SU-DHL-6 (cell line): ENCODE results near the gene ETFBKMT.
"Not testable (repeated sequence)": the region's sequence is repeated elsewhere in the genome, so short reads cannot be mapped to it uniquely, and the experiment has no call there.

Experiments used
- H2AFZ ChIP-seq: fragments of 200-600 bp; sonication (generic); 2 replicates; pipeline ENCODE4 v1.6.1; 2014; ENCODE audit warnings: low read depth, mild to moderate bottlenecking, moderate library complexity, mixed read lengths, antibody characterized with exemption, low read length; ENCODE audit not compliant: severe bottlenecking
- H3F3A ChIP-seq: fragments of 200-600 bp; shearing (Covaris generic); 2 replicates; pipeline ENCODE4 v1.6.0; 2016; ENCODE audit warnings: antibody characterized with exemption, mild to moderate bottlenecking; ENCODE audit not compliant: insufficient read depth
- H3K27ac ChIP-seq: fragments of 200-600 bp; sonication (generic); 2 replicates; pipeline ENCODE4 v1.5.1; 2016; ENCODE audit warnings: low read depth, mild to moderate bottlenecking, low read length, moderate library complexity, mixed read lengths
- H3K27me3 ChIP-seq: fragments of 200-600 bp; sonication (generic), shearing (Covaris generic); 2 replicates; pipeline ENCODE4 v1.6.0; 2014; ENCODE audit warnings: mild to moderate bottlenecking, low read length
- H3K36me3 ChIP-seq: fragments of 200-600 bp; sonication (generic); 2 replicates; pipeline ENCODE4 v1.6.1; 2014; ENCODE audit warnings: mild to moderate bottlenecking, low read length, mixed read lengths
- H3K4me2 ChIP-seq: fragments of 300-600, 200-600 bp; shearing (Covaris generic), sonication (generic); 2 replicates; pipeline ENCODE4 v1.6.0; 2014; ENCODE audit warnings: low read length, low read depth, mild to moderate bottlenecking; ENCODE audit not compliant: poor library complexity, severe bottlenecking
- H3K4me3 ChIP-seq: fragments of 200-600 bp; sonication (generic); 2 replicates; pipeline ENCODE4 v1.5.1; 2014; ENCODE audit warnings: antibody characterized with exemption, low read length, mild to moderate bottlenecking, mixed read lengths; ENCODE audit not compliant: insufficient read depth, poor library complexity, severe bottlenecking
- H3K79me2 ChIP-seq: fragments of 200-600 bp; sonication (generic); 2 replicates; pipeline ENCODE4 v1.6.1; 2014; ENCODE audit warnings: mild to moderate bottlenecking, low read length, moderate library complexity; ENCODE audit not compliant: insufficient read depth
- H3K9ac ChIP-seq: fragments of 200-600 bp; sonication (generic); 2 replicates; pipeline ENCODE4 v1.7.0; 2014; ENCODE audit warnings: mild to moderate bottlenecking, low read length
- H3K9me2 ChIP-seq: fragments of 200-600 bp; sonication (generic); replicated peaks from 2 replicates; pipeline ENCODE4 v1.6.1; 2014; ENCODE audit warnings: low read length; ENCODE audit not compliant: insufficient read depth
- H3K9me3 ChIP-seq: fragments of 200-600 bp; sonication (generic); 2 replicates; pipeline ENCODE4 v1.6.1; 2014; ENCODE audit warnings: low read length, mixed read lengths; ENCODE audit not compliant: insufficient read depth
- H4K20me1 ChIP-seq: fragments of 200-600 bp; sonication (generic); 2 replicates; pipeline ENCODE4 v1.6.1; 2014; ENCODE audit warnings: low read depth, mild to moderate bottlenecking, antibody characterized with exemption, low read length, moderate library complexity, mixed read lengths
- EZH2phosphoT487 ChIP-seq: fragments of 200-600 bp; sonication (generic), shearing (Covaris generic); conservative IDR thresholded peaks from 2 replicates; pipeline ENCODE4 v1.6.1; 2018; ENCODE audit warnings: mild to moderate bottlenecking, antibody characterized with exemption, low read length, moderate library complexity, mixed read lengths
- TF ChIP-seq, protein P1 (sequence below): fragments of 200-600 bp; sonication (generic); IDR thresholded peaks from one replicate; pipeline ENCODE4 v1.5.1; 2017; ENCODE audit warnings: antibody characterized with exemption, mild to moderate bottlenecking, low read length, moderate library complexity; ENCODE audit not compliant: insufficient read depth, poor library complexity, severe bottlenecking

Gene ETFBKMT

GRCh38 chr12:31669020-31669419 is 9.5 kb downstream of the ETFBKMT start:
- Histone ChIP-seq H2AFZ (no peak overlapping the region), H3K27ac (no peak overlapping the region)
- no peak for TF ChIP-seq EZH2phosphoT487
- TF ChIP-seq, protein P1, sequence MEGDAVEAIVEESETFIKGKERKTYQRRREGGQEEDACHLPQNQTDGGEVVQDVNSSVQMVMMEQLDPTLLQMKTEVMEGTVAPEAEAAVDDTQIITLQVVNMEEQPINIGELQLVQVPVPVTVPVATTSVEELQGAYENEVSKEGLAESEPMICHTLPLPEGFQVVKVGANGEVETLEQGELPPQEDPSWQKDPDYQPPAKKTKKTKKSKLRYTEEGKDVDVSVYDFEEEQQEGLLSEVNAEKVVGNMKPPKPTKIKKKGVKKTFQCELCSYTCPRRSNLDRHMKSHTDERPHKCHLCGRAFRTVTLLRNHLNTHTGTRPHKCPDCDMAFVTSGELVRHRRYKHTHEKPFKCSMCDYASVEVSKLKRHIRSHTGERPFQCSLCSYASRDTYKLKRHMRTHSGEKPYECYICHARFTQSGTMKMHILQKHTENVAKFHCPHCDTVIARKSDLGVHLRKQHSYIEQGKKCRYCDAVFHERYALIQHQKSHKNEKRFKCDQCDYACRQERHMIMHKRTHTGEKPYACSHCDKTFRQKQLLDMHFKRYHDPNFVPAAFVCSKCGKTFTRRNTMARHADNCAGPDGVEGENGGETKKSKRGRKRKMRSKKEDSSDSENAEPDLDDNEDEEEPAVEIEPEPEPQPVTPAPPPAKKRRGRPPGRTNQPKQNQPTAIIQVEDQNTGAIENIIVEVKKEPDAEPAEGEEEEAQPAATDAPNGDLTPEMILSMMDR, result no peak

DNA sequence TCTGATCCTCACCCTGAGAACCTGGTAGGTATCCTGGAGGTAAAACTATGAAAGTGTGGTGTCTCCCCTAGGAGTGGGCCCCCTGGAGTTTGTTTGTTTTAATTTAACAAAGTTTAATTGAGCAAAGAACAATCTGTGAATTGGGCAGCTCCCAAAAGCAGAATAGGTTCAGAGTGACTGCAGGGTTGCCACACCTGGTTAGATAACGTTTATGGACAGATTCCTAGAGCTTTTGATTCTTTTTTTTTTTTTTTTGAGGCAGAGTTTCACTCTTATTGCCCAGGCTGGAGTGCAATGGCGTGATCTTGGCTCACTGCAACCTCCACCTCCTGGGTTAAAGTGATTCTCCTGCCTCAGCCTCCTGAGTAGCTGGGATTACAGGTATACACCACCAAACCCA is 10.1 kb downstream of the ETFBKMT start:
- H3K9me2 ChIP-seq, H3K4me3 ChIP-seq, H2AFZ ChIP-seq, H3K27me3 ChIP-seq, H3K79me2 ChIP-seq, H3K9ac ChIP-seq, H3K4me2 ChIP-seq, H3F3A ChIP-seq, H3K27ac ChIP-seq, H3K36me3 ChIP-seq, H3K9me3 ChIP-seq, H4K20me1 ChIP-seq: not testable (repeated sequence)

More at GRCh38 chr12:31669020-31669419, 9.5 kb downstream of the ETFBKMT start:
- H3F3A ChIP-seq, result no peaks in the 10 kb centered on the region
- no peaks in the 10 kb centered on the region for H3K27me3 ChIP-seq
- H3K9ac ChIP-seq, result no peak overlapping the region
- no peaks in the 10 kb centered on the region for H3K9me2 ChIP-seq
- peaks cover 5% of the 10 kb centered on the region; the same call in 1 of the 2 replicates for H3K9me3 ChIP-seq
- H3K79me2 ChIP-seq, result no peaks in the 10 kb centered on the region
- no peak overlapping the region for H3K4me3 ChIP-seq
- no peaks in the 10 kb centered on the region for H4K20me1 ChIP-seq
- H3K36me3 ChIP-seq, result no peaks in the 10 kb centered on the region
- no peak overlapping the region for H3K4me2 ChIP-seq

GRCh38 chr12:31672521-31672920 is 13.0 kb downstream of the ETFBKMT start:
- Histone ChIP-seq H3K9ac (no peak overlapping the region), H4K20me1 (no peaks in the 10 kb centered on the region), H3K36me3 (no peaks in the 10 kb centered on the region), H3K27me3 (no peaks in the 10 kb centered on the region), H3K79me2 (no peaks in the 10 kb centered on the region), H3K9me2 (no peaks in the 10 kb centered on the region), H3K4me3 (no peak overlapping the region), H3K4me2 (no peak overlapping the region), H2AFZ (no peak overlapping the region), H3F3A (no peaks in the 10 kb centered on the region), H3K27ac (no peak overlapping the region), H3K9me3 (peaks cover 5% of the 10 kb centered on the region; the same call in 1 of the 2 replicates)
- TF ChIP-seq, protein P1, result no peak
- no peak for TF ChIP-seq EZH2phosphoT487

DNA sequence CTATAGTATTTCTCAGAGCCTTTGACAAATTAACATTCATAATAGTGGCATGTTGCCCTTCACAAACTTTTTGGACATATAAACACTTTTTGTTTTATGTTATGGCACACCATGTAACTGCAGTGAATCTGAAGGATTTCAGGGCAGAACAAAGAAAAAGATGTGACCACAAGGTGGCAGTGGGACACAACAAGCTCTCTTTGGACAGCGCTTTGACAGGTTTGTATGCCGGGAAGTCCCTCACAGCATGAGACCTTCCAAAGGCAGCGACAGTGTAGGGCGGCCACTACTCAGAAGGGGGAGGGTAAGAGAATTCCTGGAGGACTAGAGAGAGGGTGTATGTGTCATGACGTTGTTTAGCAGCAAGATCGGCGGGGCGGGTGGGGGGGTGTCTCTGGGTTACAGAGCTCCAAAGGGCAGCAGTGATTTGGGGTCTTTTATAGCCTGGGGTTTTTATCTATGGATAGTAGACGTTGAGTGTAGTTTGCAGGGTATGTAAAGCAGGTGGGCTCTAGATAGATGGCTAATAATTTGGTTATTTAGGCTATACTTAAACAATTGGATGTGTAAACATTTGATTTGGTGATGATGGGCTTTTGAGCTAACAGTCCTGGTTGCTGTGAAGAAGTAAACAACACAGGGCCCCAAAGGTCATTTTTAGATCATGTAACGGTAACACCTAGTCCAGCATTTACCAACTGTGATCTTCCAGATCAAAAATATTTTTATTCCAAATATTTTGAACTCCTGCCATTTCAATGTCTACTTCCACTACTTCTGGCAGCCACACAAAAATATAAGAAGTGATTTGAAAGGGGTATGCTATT is 22.9 kb downstream of the ETFBKMT start:
- no peaks in the 10 kb centered on the region for H3K9me2 ChIP-seq
- peak overlapping the region; percentile 83 for H2AFZ ChIP-seq
- H3K36me3 ChIP-seq, result no peaks in the 10 kb centered on the region; the same call in 1 of the 2 replicates
- no peaks in the 10 kb centered on the region for H3K79me2 ChIP-seq
- peak overlapping the region; percentile 50 for H3K27ac ChIP-seq
- peak overlapping the region; percentile 7 for H3K9ac ChIP-seq
- peaks cover 4% of the 10 kb centered on the region; the same call in 1 of the 2 replicates for H3F3A ChIP-seq
- H3K4me3 ChIP-seq, result peak overlapping the region; percentile 25
- no peak for TF ChIP-seq EZH2phosphoT487
- TF ChIP-seq, protein P1, result peak; percentile 68
- peak overlapping the region; percentile 63 for H3K4me2 ChIP-seq
- H3K27me3 ChIP-seq, result no peaks in the 10 kb centered on the region
- H3K9me3 ChIP-seq, result no peaks in the 10 kb centered on the region
- no peaks in the 10 kb centered on the region for H4K20me1 ChIP-seq
